ENCODE data around the gene CD226.
"Not testable (repeated sequence)": the region's sequence is repeated elsewhere in the genome, so short reads cannot be mapped to it uniquely, and the experiment has no call there.

Gene CD226

DNA sequence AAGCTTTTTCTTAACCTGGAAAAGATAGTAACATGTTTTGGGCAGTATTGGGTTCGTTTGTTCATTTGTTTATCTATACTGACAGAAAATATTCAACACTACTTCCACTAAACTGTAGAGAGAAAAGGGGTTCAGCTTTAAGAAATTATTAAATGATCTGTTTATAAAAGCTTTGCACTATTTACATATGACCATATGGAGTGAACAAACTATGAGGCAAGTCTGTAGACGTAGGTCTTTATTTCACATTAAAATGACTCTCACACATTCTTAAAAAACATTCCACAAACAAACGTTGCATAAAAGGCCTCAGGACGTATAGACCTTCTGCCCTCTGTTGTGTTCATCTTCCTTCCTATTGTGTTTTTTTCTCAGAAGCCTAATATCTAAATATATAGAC is 94.6 kb downstream of the CD226 start:
- no peak overlapping the region for H3K27ac ChIP-seq (ENCODE audit: low read length)
- H3K4me1 ChIP-seq (ENCODE audit: insufficient read depth, low read length): no peaks in the 10 kb centered on the region
- H3K4me3 ChIP-seq (ENCODE audit: low read length): no peak overlapping the region
- no peak overlapping the region for H3K9ac ChIP-seq (ENCODE audit: low read depth, low read length)
- no peaks in the 10 kb centered on the region for H3K36me3 ChIP-seq (ENCODE audit: insufficient read depth, low read depth, low read length)
- no peaks in the 10 kb centered on the region for H3K9me3 ChIP-seq (ENCODE audit: insufficient read depth, low read depth, low read length)
- H3K27me3 ChIP-seq (ENCODE audit: insufficient read depth, low read length): no peaks in the 10 kb centered on the region

GRCh38 chr18:69845593-69846506 is 101.8 kb downstream of the CD226 start:
- no peaks in the 10 kb centered on the region for H3K9me3 ChIP-seq (ENCODE audit: insufficient read depth, low read depth, low read length)
- H3K4me3 ChIP-seq (ENCODE audit: low read length): no peak overlapping the region
- H3K27me3 ChIP-seq (ENCODE audit: insufficient read depth, low read length): no peaks in the 10 kb centered on the region
- no peak overlapping the region for H3K27ac ChIP-seq (ENCODE audit: low read length)
- H3K36me3 ChIP-seq (ENCODE audit: insufficient read depth, low read depth, low read length): no peaks in the 10 kb centered on the region
- 0 out of 2 replicates have a peak, but pooled peaks cover 4% of the 10 kb centered on the region for H3K4me1 ChIP-seq (ENCODE audit: insufficient read depth, low read length)
- no peak overlapping the region for H3K9ac ChIP-seq (ENCODE audit: low read depth, low read length)

DNA sequence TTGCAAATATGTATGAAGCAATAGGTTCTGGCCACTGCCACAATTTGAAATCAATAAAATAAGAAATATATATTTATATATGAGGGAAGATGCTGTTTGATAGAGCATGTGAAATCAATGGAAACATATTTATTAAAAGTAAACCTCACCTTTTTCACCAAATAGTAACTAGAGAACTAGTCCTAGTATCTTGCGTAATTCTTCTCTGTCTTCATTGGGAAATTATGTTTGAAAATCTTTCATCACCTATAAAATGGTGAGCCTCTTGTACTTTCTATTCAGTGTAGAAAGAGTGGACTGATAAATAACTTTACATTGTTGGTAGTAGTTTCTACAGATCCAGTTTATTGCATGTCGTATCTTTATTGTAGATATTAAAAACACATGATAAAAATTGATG is 103.0 kb downstream of the CD226 start:
- Histone ChIP-seq H3K27me3 (ENCODE audit: insufficient read depth, low read length) (no peaks in the 10 kb centered on the region), H3K4me1 (ENCODE audit: insufficient read depth, low read length) (0 out of 2 replicates have a peak, but pooled peaks cover 4% of the 10 kb centered on the region), H3K9ac (ENCODE audit: low read depth, low read length) (no peak overlapping the region), H3K36me3 (ENCODE audit: insufficient read depth, low read depth, low read length) (no peaks in the 10 kb centered on the region), H3K4me3 (ENCODE audit: low read length) (no peak overlapping the region), H3K9me3 (ENCODE audit: insufficient read depth, low read depth, low read length) (no peaks in the 10 kb centered on the region), H3K27ac (ENCODE audit: low read length) (no peak overlapping the region)

DNA sequence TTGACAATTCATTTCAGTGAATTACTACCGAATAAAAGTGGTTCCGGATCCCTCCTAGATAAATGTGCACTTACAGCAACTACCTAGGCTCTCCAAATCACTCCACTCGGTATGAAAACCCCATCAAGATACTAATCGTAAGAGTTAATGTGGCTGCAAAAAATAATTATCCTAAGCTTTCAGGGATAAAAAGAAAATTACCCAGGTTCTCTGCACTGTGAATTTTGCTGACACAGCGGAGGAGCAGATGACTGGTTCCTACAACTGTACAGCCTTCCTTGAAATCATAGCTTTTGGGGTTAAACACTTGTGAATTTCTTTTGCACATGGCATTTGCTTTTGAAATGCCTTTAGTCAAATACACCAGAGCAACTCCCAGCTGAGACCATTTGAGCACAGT is 104.7 kb downstream of the CD226 start:
- Histone ChIP-seq H3K9ac (ENCODE audit: low read depth, low read length) (no peak overlapping the region), H3K27ac (ENCODE audit: low read length) (no peak overlapping the region), H3K27me3 (ENCODE audit: insufficient read depth, low read length) (no peaks in the 10 kb centered on the region), H3K4me3 (ENCODE audit: low read length) (no peak overlapping the region), H3K4me1 (ENCODE audit: insufficient read depth, low read length) (0 out of 2 replicates have a peak, but pooled peaks cover 4% of the 10 kb centered on the region), H3K36me3 (ENCODE audit: insufficient read depth, low read depth, low read length) (no peaks in the 10 kb centered on the region), H3K9me3 (ENCODE audit: insufficient read depth, low read depth, low read length) (no peaks in the 10 kb centered on the region)

DNA sequence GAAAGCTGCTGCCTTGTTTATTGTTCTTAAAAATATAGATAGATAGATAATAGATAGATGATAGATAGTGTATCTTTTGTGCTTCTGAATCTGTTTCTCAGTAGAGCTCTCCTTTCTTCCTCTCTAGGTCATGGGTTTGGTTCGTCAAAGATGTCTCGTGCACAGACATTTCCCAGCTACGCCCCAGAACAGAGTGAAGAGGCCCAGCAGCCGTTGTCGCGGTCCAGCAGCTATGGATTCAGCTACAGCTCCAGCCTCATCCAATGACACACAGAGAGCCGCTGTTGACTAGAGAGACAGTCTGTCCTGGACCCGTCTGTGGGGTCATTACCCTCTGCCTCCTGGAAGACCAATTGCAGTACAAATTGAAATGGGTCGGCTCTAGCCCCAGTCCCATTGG is 106.6 kb downstream of the CD226 start:
- no peaks in the 10 kb centered on the region for H3K9me3 ChIP-seq (ENCODE audit: insufficient read depth, low read depth, low read length)
- no peak overlapping the region for H3K9ac ChIP-seq (ENCODE audit: low read depth, low read length)
- H3K4me1 ChIP-seq (ENCODE audit: insufficient read depth, low read length): no peaks in the 10 kb centered on the region
- H3K4me3 ChIP-seq (ENCODE audit: low read length): no peak overlapping the region
- H3K27ac ChIP-seq (ENCODE audit: low read length): no peak overlapping the region
- no peaks in the 10 kb centered on the region for H3K36me3 ChIP-seq (ENCODE audit: insufficient read depth, low read depth, low read length)
- no peaks in the 10 kb centered on the region for H3K27me3 ChIP-seq (ENCODE audit: insufficient read depth, low read length)

GRCh38 chr18:69840445-69840844 is 107.2 kb downstream of the CD226 start:
- Histone ChIP-seq H3K4me3 (ENCODE audit: low read length) (no peak overlapping the region), H3K36me3 (ENCODE audit: insufficient read depth, low read depth, low read length) (no peaks in the 10 kb centered on the region), H3K4me1 (ENCODE audit: insufficient read depth, low read length) (no peaks in the 10 kb centered on the region), H3K27me3 (ENCODE audit: insufficient read depth, low read length) (no peaks in the 10 kb centered on the region), H3K9ac (ENCODE audit: low read depth, low read length) (no peak overlapping the region), H3K27ac (ENCODE audit: low read length) (no peak overlapping the region), H3K9me3 (ENCODE audit: insufficient read depth, low read depth, low read length) (no peaks in the 10 kb centered on the region)

GRCh38 chr18:69840001-69840400 is 107.7 kb downstream of the CD226 start:
- Histone ChIP-seq H3K4me3 (ENCODE audit: low read length) (no peak overlapping the region), H3K36me3 (ENCODE audit: insufficient read depth, low read depth, low read length) (no peaks in the 10 kb centered on the region), H3K9me3 (ENCODE audit: insufficient read depth, low read depth, low read length) (no peaks in the 10 kb centered on the region), H3K27me3 (ENCODE audit: insufficient read depth, low read length) (no peaks in the 10 kb centered on the region), H3K9ac (ENCODE audit: low read depth, low read length) (no peak overlapping the region), H3K4me1 (ENCODE audit: insufficient read depth, low read length) (no peaks in the 10 kb centered on the region), H3K27ac (ENCODE audit: low read length) (no peak overlapping the region)

DNA sequence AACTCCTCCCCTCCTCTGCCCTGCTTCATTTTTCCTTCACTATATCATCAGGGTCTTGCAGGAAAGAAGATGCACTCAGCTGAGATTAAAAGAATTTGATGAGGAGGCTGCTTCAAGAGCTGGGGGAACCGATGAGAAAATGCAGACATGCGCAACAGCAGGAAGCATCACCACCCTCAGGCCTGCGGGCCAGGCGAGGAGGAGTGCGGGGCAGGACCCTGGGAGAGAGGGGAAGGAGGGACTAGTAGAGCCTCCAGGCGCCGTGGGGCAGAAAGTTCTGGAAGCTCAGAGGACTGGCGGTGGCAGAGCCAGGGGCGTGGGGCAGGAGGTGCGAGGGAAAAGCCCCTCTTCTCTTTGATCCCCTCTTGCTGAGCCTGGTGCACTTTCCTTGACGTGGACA is 108.2 kb downstream of the CD226 start:
- no peak overlapping the region for H3K27ac ChIP-seq (ENCODE audit: low read length)
- no peaks in the 10 kb centered on the region for H3K4me1 ChIP-seq (ENCODE audit: insufficient read depth, low read length)
- no peaks in the 10 kb centered on the region for H3K9me3 ChIP-seq (ENCODE audit: insufficient read depth, low read depth, low read length)
- no peak overlapping the region for H3K9ac ChIP-seq (ENCODE audit: low read depth, low read length)
- H3K27me3 ChIP-seq (ENCODE audit: insufficient read depth, low read length): no peaks in the 10 kb centered on the region
- H3K4me3 ChIP-seq (ENCODE audit: low read length): no peak overlapping the region
- no peaks in the 10 kb centered on the region for H3K36me3 ChIP-seq (ENCODE audit: insufficient read depth, low read depth, low read length)

GRCh38 chr18:69838620-69839411 is 108.9 kb downstream of the CD226 start:
- no peak overlapping the region for H3K4me3 ChIP-seq (ENCODE audit: low read length)
- H3K9ac ChIP-seq (ENCODE audit: low read depth, low read length): no peak overlapping the region
- H3K36me3 ChIP-seq (ENCODE audit: insufficient read depth, low read depth, low read length): no peaks in the 10 kb centered on the region
- no peaks in the 10 kb centered on the region for H3K4me1 ChIP-seq (ENCODE audit: insufficient read depth, low read length)
- no peak overlapping the region for H3K27ac ChIP-seq (ENCODE audit: low read length)
- no peaks in the 10 kb centered on the region for H3K9me3 ChIP-seq (ENCODE audit: insufficient read depth, low read depth, low read length)
- H3K27me3 ChIP-seq (ENCODE audit: insufficient read depth, low read length): no peaks in the 10 kb centered on the region

GRCh38 chr18:69838003-69838402 is 109.7 kb downstream of the CD226 start:
- Histone ChIP-seq H3K27me3 (ENCODE audit: insufficient read depth, low read length) (no peaks in the 10 kb centered on the region), H3K36me3 (ENCODE audit: insufficient read depth, low read depth, low read length) (no peaks in the 10 kb centered on the region), H3K9me3 (ENCODE audit: insufficient read depth, low read depth, low read length) (no peaks in the 10 kb centered on the region), H3K9ac (ENCODE audit: low read depth, low read length) (no peak overlapping the region), H3K4me1 (ENCODE audit: insufficient read depth, low read length) (no peaks in the 10 kb centered on the region), H3K27ac (ENCODE audit: low read length) (no peak overlapping the region), H3K4me3 (ENCODE audit: low read length) (no peak overlapping the region)

GRCh38 chr18:69834980-69835379 is 112.7 kb downstream of the CD226 start:
- not testable (repeated sequence) for H3K4me1 ChIP-seq (ENCODE audit: insufficient read depth, low read length); H3K27ac ChIP-seq (ENCODE audit: low read length); H3K36me3 ChIP-seq (ENCODE audit: insufficient read depth, low read depth, low read length); H3K27me3 ChIP-seq (ENCODE audit: insufficient read depth, low read length); H3K9me3 ChIP-seq (ENCODE audit: insufficient read depth, low read depth, low read length); H3K4me3 ChIP-seq (ENCODE audit: low read length); H3K9ac ChIP-seq (ENCODE audit: low read depth, low read length)

DNA sequence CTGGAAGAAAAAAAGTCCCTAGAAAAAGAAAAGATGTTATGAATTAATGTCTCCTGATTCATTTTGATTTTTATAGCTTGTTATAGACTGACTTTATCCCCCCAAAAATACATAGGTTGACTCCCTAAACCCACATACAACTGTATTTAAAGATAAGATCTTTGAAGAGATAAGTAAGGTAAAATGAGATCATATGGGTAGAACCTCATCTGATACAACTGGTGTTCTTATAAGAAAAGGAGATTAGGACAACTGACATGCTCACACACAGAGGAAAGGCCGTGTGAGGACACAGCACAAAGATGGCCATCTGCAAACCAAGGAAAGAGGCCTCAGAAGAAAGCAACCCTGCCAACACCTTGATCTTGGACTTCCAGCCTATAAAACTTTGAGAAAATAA is 117.5 kb downstream of the CD226 start:
- no peaks in the 10 kb centered on the region for H3K4me1 ChIP-seq (ENCODE audit: insufficient read depth, low read length)

More for the DNA sequence above, 117.5 kb downstream of the CD226 start:
- Histone ChIP-seq H3K9me3 (ENCODE audit: insufficient read depth, low read depth, low read length) (no peaks in the 10 kb centered on the region), H3K27ac (ENCODE audit: low read length) (no peak overlapping the region), H3K36me3 (ENCODE audit: insufficient read depth, low read depth, low read length) (no peaks in the 10 kb centered on the region), H3K4me3 (ENCODE audit: low read length) (no peak overlapping the region), H3K9ac (ENCODE audit: low read depth, low read length) (no peak overlapping the region), H3K27me3 (ENCODE audit: insufficient read depth, low read length) (no peaks in the 10 kb centered on the region)

Data from iPS-20b (cell line).